ENCODE data around the gene RTP1. TPM values are rescaled to one million over a fixed set of nuclear protein-coding genes. Genes with fewer than 3 reads are reported as not detected.
"Not testable (repeated sequence)": the region's sequence is repeated elsewhere in the genome, so short reads cannot be mapped to it uniquely, and the experiment has no call there.

RTP1 gene
- total RNA-seq, 1 donor from 2014 or later, result not detected

GRCh38 chr3:187196573-187197334 lies 532 bp upstream of the RTP1 start:
- Mint-ChIP-seq H3K9me3 (ENCODE audit: unreplicated experiment) (no peaks in the 10 kb centered on the region), H3K27ac (ENCODE audit: unreplicated experiment) (no peak overlapping the region), H3K27me3 (ENCODE audit: unreplicated experiment) (peaks cover 22% of the 10 kb centered on the region), H3K4me1 (ENCODE audit: unreplicated experiment) (no peaks in the 10 kb centered on the region), H3K36me3 (ENCODE audit: unreplicated experiment) (no peaks in the 10 kb centered on the region), H3K4me3 (ENCODE audit: unreplicated experiment) (no peak overlapping the region)
- DNase-seq (ENCODE audit: extremely low spot score, unreplicated experiment), result peak; percentile 21
- TF ChIP-seq CTCF (IDR thresholded peaks at IDR 0.05), result no peak

GRCh38 chr3:187198490-187198889 lies 1.2 kb downstream of the RTP1 start:
- H3K4me1 Mint-ChIP-seq (ENCODE audit: unreplicated experiment), result no peaks in the 10 kb centered on the region

GRCh38 chr3:187199463-187200050 lies 2.3 kb downstream of the RTP1 start:
- not testable (repeated sequence) for H3K9me3 Mint-ChIP-seq (ENCODE audit: unreplicated experiment); H3K36me3 Mint-ChIP-seq (ENCODE audit: unreplicated experiment); H3K4me3 Mint-ChIP-seq (ENCODE audit: unreplicated experiment); H3K4me1 Mint-ChIP-seq (ENCODE audit: unreplicated experiment); DNase-seq (ENCODE audit: extremely low spot score, unreplicated experiment); H3K27ac Mint-ChIP-seq (ENCODE audit: unreplicated experiment)
- peaks cover 33% of the 10 kb centered on the region for H3K27me3 Mint-ChIP-seq (ENCODE audit: unreplicated experiment)

More at GRCh38 chr3:187198490-187198889, 1.2 kb downstream of the RTP1 start:
- DNase-seq (ENCODE audit: extremely low spot score, unreplicated experiment), result no peak
- Mint-ChIP-seq H3K36me3 (ENCODE audit: unreplicated experiment) (no peaks in the 10 kb centered on the region), H3K27me3 (ENCODE audit: unreplicated experiment) (peaks cover 38% of the 10 kb centered on the region), H3K27ac (ENCODE audit: unreplicated experiment) (no peak overlapping the region), H3K4me3 (ENCODE audit: unreplicated experiment) (no peak overlapping the region), H3K9me3 (ENCODE audit: unreplicated experiment) (no peaks in the 10 kb centered on the region)
- no peak for TF ChIP-seq CTCF (IDR thresholded peaks at IDR 0.05)

- no peaks in the 10 kb centered on the region for H3K36me3 Mint-ChIP-seq (ENCODE audit: unreplicated experiment)
- peaks cover 33% of the 10 kb centered on the region for H3K27me3 Mint-ChIP-seq (ENCODE audit: unreplicated experiment)
- TF ChIP-seq CTCF (IDR thresholded peaks at IDR 0.05), result no peak
- peaks cover 19% of the 10 kb centered on the region for H3K4me1 Mint-ChIP-seq (ENCODE audit: unreplicated experiment)
- no peak overlapping the region for H3K4me3 Mint-ChIP-seq (ENCODE audit: unreplicated experiment)
- no peak for DNase-seq (ENCODE audit: extremely low spot score, unreplicated experiment)
- H3K27ac Mint-ChIP-seq (ENCODE audit: unreplicated experiment), result no peak overlapping the region
- no peaks in the 10 kb centered on the region for H3K9me3 Mint-ChIP-seq (ENCODE audit: unreplicated experiment)
Observed at GRCh38 chr3:187205683-187206082, 8.4 kb downstream of the RTP1 start.

DNA sequence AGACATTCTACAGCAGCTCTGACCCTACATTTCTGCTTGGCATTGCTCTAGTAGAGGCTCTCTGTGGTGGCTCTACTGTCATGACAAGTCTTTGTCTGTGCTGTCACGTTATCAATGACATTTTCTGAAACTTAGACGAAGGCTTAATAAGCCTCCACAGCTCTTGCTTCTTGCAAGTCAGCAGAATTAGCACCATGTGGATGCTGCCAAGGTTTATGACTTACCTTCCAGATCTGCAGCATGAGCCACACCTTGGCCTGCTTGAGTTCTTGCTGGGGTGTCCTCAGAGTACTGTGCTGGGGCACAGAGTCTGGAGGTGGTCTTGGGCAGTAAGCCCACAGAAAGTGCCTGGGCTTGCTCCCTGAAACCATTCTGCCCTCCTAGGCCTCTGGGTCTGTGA lies 9.8 kb downstream of the RTP1 start:
- Mint-ChIP-seq H3K4me1 (ENCODE audit: unreplicated experiment) (peaks cover 33% of the 10 kb centered on the region), H3K36me3 (ENCODE audit: unreplicated experiment) (no peaks in the 10 kb centered on the region), H3K27ac (ENCODE audit: unreplicated experiment) (no peak overlapping the region), H3K9me3 (ENCODE audit: unreplicated experiment) (no peaks in the 10 kb centered on the region), H3K4me3 (ENCODE audit: unreplicated experiment) (no peak overlapping the region), H3K27me3 (ENCODE audit: unreplicated experiment) (peaks cover 24% of the 10 kb centered on the region)
- no peak for TF ChIP-seq CTCF (IDR thresholded peaks at IDR 0.05)
- no peak for DNase-seq (ENCODE audit: extremely low spot score, unreplicated experiment)

Measured in osteocyte (in vitro differentiated cells).